D721Med (cell line): ENCODE data around the gene CCDC149.
"Not testable (repeated sequence)": the region's sequence is repeated elsewhere in the genome, so short reads cannot be mapped to it uniquely, and the experiment has no call there.

Source experiments
- DNase-seq: peaks from one replicate; pipeline ENCODE4 v3.0.0; 2011; ENCODE audit warnings: low spot score; ENCODE audit not compliant: insufficient read length
- FAIRE-seq: peaks from 2 replicates; lab custom pipeline; 2011; peaks lifted over from hg19 to GRCh38; lab: Jason Lieb, UNC
- CTCF ChIP-seq: IDR thresholded peaks from 2 replicates; pipeline ENCODE4 v1.5.1; 2012; ENCODE audit warnings: mild to moderate bottlenecking, control low read depth; ENCODE audit not compliant: insufficient read depth; ENCODE audit errors: missing control alignments

Gene CCDC149

GRCh38 chr4:24921491-24921890, 8.6 kb upstream of the CCDC149 start:
- no peak for FAIRE-seq
- no peak for TF ChIP-seq CTCF
- DNase-seq = no peak

GRCh38 chr4:24920008-24920407, 7.2 kb upstream of the CCDC149 start:
- TF ChIP-seq CTCF = no peak
- FAIRE-seq (no peak), DNase-seq (no peak)

GRCh38 chr4:24917076-24917856, 4.4 kb upstream of the CCDC149 start:
- FAIRE-seq = no peak
- no peak for TF ChIP-seq CTCF
- no peak for DNase-seq

- FAIRE-seq (no peak), DNase-seq (no peak)
- peak; percentile 68 for TF ChIP-seq CTCF
Measured at GRCh38 chr4:24915121-24915922, 2.5 kb upstream of the CCDC149 start.

GRCh38 chr4:24914460-24914859, 1.6 kb upstream of the CCDC149 start:
- FAIRE-seq = no peak
- no peak for TF ChIP-seq CTCF
- DNase-seq = no peak

GRCh38 chr4:24913119-24913485, 260 bp upstream of the CCDC149 start:
- FAIRE-seq = no peak
- DNase-seq = no peak
- no peak for TF ChIP-seq CTCF

GRCh38 chr4:24910499-24910898, 2.3 kb downstream of the CCDC149 start:
- no peak for TF ChIP-seq CTCF
- DNase-seq (no peak), FAIRE-seq (no peak)

- FAIRE-seq, DNase-seq: not testable (repeated sequence)
Measured at GRCh38 chr4:24909606-24910005, 3.2 kb downstream of the CCDC149 start.
